Sigmoid colon (tissue), 3 donors: ENCODE results near the gene DSCAM.

Experiments used
- POLR2A ChIP-seq, 2 donors: fragments of 450-650 bp; IDR thresholded peaks; one replicate each; pipeline ENCODE4 v1.6.1; 2016; ENCODE audit warnings: antibody characterized with exemption in 2 of 2, mild to moderate bottlenecking in 2 of 2, moderate library complexity in 2 of 2
- TF ChIP-seq, protein P1 (sequence below), 4 experiments: fragments of 450-650 bp in 3 of 4; fragments of 200-600 bp in 1 of 4; IDR thresholded peaks; one replicate each; pipeline ENCODE4 v1.5.1; 2016 to 2019; ENCODE audit warnings: antibody characterized with exemption in 4 of 4, mild to moderate bottlenecking in 3 of 4, moderate library complexity in 2 of 4

DNA sequence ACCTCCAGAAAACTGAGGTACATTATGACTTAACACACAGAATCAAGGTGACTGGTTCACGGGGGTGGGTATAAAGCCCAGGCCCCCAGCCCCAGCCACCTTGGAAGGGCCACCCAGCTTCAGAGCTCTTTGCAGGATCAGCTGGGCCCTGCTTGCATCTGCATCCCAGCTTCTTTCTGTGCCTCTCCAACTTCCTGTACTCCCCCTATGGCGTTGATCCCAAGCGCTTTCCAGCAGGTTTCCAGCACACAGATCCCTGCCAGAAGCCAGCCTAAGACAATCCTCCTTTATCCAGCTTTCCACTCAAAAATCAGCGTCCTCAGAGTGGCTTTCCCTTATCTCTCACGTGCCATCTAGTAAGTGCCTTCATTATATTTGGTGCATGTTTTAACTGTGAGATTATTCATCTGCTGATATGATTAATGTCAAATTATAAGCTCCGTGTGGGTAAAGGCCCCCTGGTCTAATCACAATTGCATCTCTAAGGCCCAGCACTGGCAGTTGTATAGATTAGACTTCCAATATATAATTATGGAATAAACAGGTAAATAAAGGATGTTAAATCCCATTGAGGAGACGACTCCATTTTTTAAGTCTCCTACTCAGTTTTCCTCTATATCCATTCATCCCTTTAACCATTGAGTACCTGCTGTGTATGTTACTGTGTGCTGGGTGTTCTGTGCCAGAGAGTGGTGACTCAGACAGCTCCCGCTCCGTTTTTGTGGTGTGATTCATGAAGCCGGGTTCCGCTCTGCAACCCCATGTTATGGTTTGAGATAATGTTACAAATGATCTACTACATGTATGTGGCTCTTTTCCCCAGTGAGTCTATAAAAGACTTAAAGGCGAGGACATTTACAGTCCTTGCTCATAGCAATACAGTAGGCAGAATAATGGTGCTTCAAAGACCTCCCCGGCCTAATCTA lies 592.2 kb downstream of the DSCAM start:
- TF ChIP-seq, protein P1, sequence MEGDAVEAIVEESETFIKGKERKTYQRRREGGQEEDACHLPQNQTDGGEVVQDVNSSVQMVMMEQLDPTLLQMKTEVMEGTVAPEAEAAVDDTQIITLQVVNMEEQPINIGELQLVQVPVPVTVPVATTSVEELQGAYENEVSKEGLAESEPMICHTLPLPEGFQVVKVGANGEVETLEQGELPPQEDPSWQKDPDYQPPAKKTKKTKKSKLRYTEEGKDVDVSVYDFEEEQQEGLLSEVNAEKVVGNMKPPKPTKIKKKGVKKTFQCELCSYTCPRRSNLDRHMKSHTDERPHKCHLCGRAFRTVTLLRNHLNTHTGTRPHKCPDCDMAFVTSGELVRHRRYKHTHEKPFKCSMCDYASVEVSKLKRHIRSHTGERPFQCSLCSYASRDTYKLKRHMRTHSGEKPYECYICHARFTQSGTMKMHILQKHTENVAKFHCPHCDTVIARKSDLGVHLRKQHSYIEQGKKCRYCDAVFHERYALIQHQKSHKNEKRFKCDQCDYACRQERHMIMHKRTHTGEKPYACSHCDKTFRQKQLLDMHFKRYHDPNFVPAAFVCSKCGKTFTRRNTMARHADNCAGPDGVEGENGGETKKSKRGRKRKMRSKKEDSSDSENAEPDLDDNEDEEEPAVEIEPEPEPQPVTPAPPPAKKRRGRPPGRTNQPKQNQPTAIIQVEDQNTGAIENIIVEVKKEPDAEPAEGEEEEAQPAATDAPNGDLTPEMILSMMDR (IDR thresholded peaks at IDR 0.05): no peak
- no peak for TF ChIP-seq POLR2A (IDR thresholded peaks at IDR 0.05)
